HEK293T (cell line): ENCODE data around the gene MAP2K4.
"Not testable (repeated sequence)": the region's sequence is repeated elsewhere in the genome, so short reads cannot be mapped to it uniquely, and the experiment has no call there.

Experiments used
- ARNT ChIP-seq: fragments of 450-650 bp; IDR thresholded peaks from 2 replicates; pipeline ENCODE4 v1.6.1; 2017; ENCODE audit warnings: mild to moderate bottlenecking
- BHLHE40 ChIP-seq: fragments of 450-650 bp; IDR thresholded peaks from 2 replicates; pipeline ENCODE4 v1.6.1; 2016; ENCODE audit warnings: mild to moderate bottlenecking, moderate library complexity, borderline replicate concordance
- FOXM1 ChIP-seq: fragments of 450-650 bp; IDR thresholded peaks from 2 replicates; pipeline ENCODE4 v1.6.1; 2017; ENCODE audit warnings: mild to moderate bottlenecking, borderline replicate concordance
- HDGF ChIP-seq: fragments of 450-650 bp; IDR thresholded peaks from 2 replicates; pipeline ENCODE4 v1.6.1; 2017; ENCODE audit warnings: antibody characterized with exemption, borderline replicate concordance
- LEF1 ChIP-seq: fragments of 450-650 bp; IDR thresholded peaks from 2 replicates; pipeline ENCODE4 v1.6.1; 2017; ENCODE audit warnings: mild to moderate bottlenecking, borderline replicate concordance
- PKNOX1 ChIP-seq: fragments of 450-650 bp; IDR thresholded peaks from 2 replicates; pipeline ENCODE4 v1.6.1; 2016
- SUZ12 ChIP-seq: fragments of 450-650 bp; IDR thresholded peaks from 2 replicates; pipeline ENCODE4 v1.6.1; 2016; ENCODE audit warnings: mild to moderate bottlenecking

GRCh38 chr17:11972741-11973140 lies 47.9 kb upstream of the MAP2K4 start:
- TF ChIP-seq BHLHE40, HDGF, SUZ12, FOXM1, PKNOX1, LEF1, ARNT: not testable (repeated sequence)
